Measurements from ENCODE around the gene PALLD.

GRCh38 chr4:168759321-168759720 is 262.5 kb downstream of the PALLD start:
- TF ChIP-seq CTCF (IDR thresholded peaks at IDR 0.05; ENCODE audit: extremely low read depth in 1 of 2, insufficient read depth in 1 of 2, low read depth in 1 of 2, low read length in 2 of 2) (no peak), POLR2A (IDR thresholded peaks at IDR 0.05; ENCODE audit: low read depth, low read length) (no peak), EZH2 (IDR thresholded peaks at IDR 0.05; ENCODE audit: borderline replicate concordance, low read depth, low read length, severe bottlenecking) (no peak), MAX (IDR thresholded peaks at IDR 0.05; ENCODE audit: insufficient read depth, insufficient read length) (no peak), MYC (IDR thresholded peaks at IDR 0.05; ENCODE audit: low read depth, low read length) (no peak), POLR2AphosphoS5 (IDR thresholded peaks at IDR 0.05; ENCODE audit: insufficient read depth, low read depth, low read length) (no peak), GATA2 (IDR thresholded peaks at IDR 0.05; ENCODE audit: insufficient read depth, insufficient read length, low read depth, low read length) (no peak), JUN (IDR thresholded peaks at IDR 0.05; ENCODE audit: borderline replicate concordance, insufficient read depth, insufficient read length, low read depth) (no peak), FOS (IDR thresholded peaks at IDR 0.05; ENCODE audit: borderline replicate concordance, insufficient read depth, low read length) (no peak)

Measured in endothelial cell of umbilical vein (primary cell).